K562 (cell line): ENCODE measurements around the gene ZRANB1. TPM values are rescaled to one million over a fixed set of nuclear protein-coding genes. Genes with fewer than 3 reads are reported as not detected.

Experiments used
- ATAC-seq: fragments of 200-7000 bp; cut with Tn5 transposase; 3 replicates; pipeline ENCODE4 v1.9.1; 2020; ENCODE audit warnings: moderate library complexity
- BruUV-seq: library from RNA; stranded (reverse); fragments of 400-500 nt; replicated peaks from 2 replicates; lab custom pipeline; 2021; lab: Mats Ljungman, UMichigan
- CTCF ChIA-PET: fragments of 300-600 bp; formaldehyde crosslinking; extraction: SDS; loops from one replicate; lab custom pipeline; 2021; ENCODE audit warnings: low intra/inter-chr PET ratio; lab: Yijun Ruan, JAX
- POLR2A ChIA-PET: fragments of 300-600, 350-650 bp; sonication (Branson Sonifier 250); formaldehyde crosslinking; extraction: SDS; loops from one replicate; lab custom pipeline; 2021; ENCODE audit warnings: antibody characterized with exemption, inconsistent platforms; lab: Yijun Ruan, JAX
- DNase-seq, 4 experiments: peaks; one replicate each; pipeline versions ENCODE4 v3.0.0 to v3.0.0-alpha.2; 2011 to 2018; ENCODE audit warnings: low spot score in 3 of 4, mixed read lengths in 3 of 4; ENCODE audit errors: extremely low read depth in 1 of 4
- FAIRE-seq: peaks from 2 replicates; lab custom pipeline; 2011; peaks lifted over from hg19 to GRCh38; lab: Jason Lieb, UNC
- H2AFZ ChIP-seq: 2 replicates; pipeline ENCODE4 v1.6.0; 2011; ENCODE audit warnings: low read depth, low read length, control low read depth, inconsistent platforms
- H3K27ac ChIP-seq: fragments of 200-600 bp; 3 replicates; pipeline ENCODE4 v1.8.0; 2011; ENCODE audit warnings: low read depth, mild to moderate bottlenecking, control low read depth, inconsistent platforms, low read length, moderate library complexity, mixed read lengths; ENCODE audit errors: extremely low read depth
- H3K27me3 ChIP-seq, 2 experiments: fragments of 300-600 bp in 1 of 2; 2 replicates in 1 of 2; 3 replicates in 1 of 2; pipeline versions ENCODE4 v1.6.0 to v1.8.0; 2011; ENCODE audit warnings: inconsistent platforms in 2 of 2, low read length in 2 of 2, mild to moderate bottlenecking in 1 of 2, mixed read lengths in 1 of 2, moderate library complexity in 1 of 2; ENCODE audit not compliant: control insufficient read depth in 2 of 2, insufficient read depth in 2 of 2
- H3K36me3 ChIP-seq: fragments of 300-600 bp; 3 replicates; pipeline ENCODE4 v1.8.0; 2011; ENCODE audit warnings: mild to moderate bottlenecking, low read length, inconsistent platforms; ENCODE audit not compliant: control insufficient read depth, insufficient read depth
- H3K4me1 ChIP-seq, 2 experiments: fragments of 200-600 bp in 1 of 2; replicated peaks in 1 of 2; 2 replicates in 1 of 2; 3 replicates in 1 of 2; pipeline versions ENCODE4 v1.5.1 to v1.8.0; 2011; ENCODE audit warnings: inconsistent platforms in 2 of 2, low read length in 2 of 2, mild to moderate bottlenecking in 1 of 2, mixed read lengths in 1 of 2, moderate library complexity in 1 of 2; ENCODE audit not compliant: control insufficient read depth in 2 of 2, insufficient read depth in 2 of 2
- H3K4me2 ChIP-seq: 2 replicates; pipeline ENCODE4 v1.6.1; 2011; ENCODE audit warnings: low read length, control low read depth, inconsistent platforms, mixed read lengths; ENCODE audit not compliant: insufficient read depth
- H3K4me3 ChIP-seq: fragments of 200-600 bp; sonication (generic), shearing (Covaris generic); 2 replicates; pipeline ENCODE4 v1.5.1; 2016; ENCODE audit warnings: control low read depth, inconsistent platforms
- H3K79me2 ChIP-seq: fragments of 200-600 bp; 3 replicates; pipeline ENCODE4 v1.8.0; 2011; ENCODE audit warnings: low read length, inconsistent platforms; ENCODE audit not compliant: control insufficient read depth, insufficient read depth
- H3K9ac ChIP-seq, 2 experiments: 2 replicates each; pipeline versions ENCODE4 v1.6.0 to v1.6.1; 2011; ENCODE audit warnings: low read depth in 2 of 2, low read length in 2 of 2, control low read depth in 1 of 2, inconsistent platforms in 1 of 2, mild to moderate bottlenecking in 1 of 2, mixed read lengths in 1 of 2; ENCODE audit not compliant: insufficient read depth in 1 of 2
- H3K9me1 ChIP-seq: one replicate; pipeline ENCODE4 v1.6.0; 2011; ENCODE audit warnings: inconsistent platforms, mild to moderate bottlenecking, low read length, moderate library complexity; ENCODE audit not compliant: control insufficient read depth, insufficient read depth
- H3K9me3 ChIP-seq: replicated peaks from 2 replicates; pipeline ENCODE4 v1.5.1; 2011; ENCODE audit warnings: low read depth, low read length, inconsistent platforms; ENCODE audit not compliant: control insufficient read depth, insufficient read depth
- H4K20me1 ChIP-seq: replicated peaks from 2 replicates; pipeline ENCODE4 v1.6.1; 2011; ENCODE audit warnings: low read length, inconsistent platforms, mixed read lengths; ENCODE audit not compliant: control insufficient read depth, insufficient read depth
- CBFA2T3 ChIP-seq: fragments of 450-650 bp; IDR thresholded peaks from 2 replicates; pipeline ENCODE4 v1.6.1; 2017
- CBX2 ChIP-seq: fragments of 200-600 bp; sonication (generic); IDR thresholded peaks from one replicate; pipeline ENCODE4 v1.6.1; 2012; ENCODE audit warnings: mild to moderate bottlenecking, low read length, inconsistent platforms; ENCODE audit not compliant: insufficient read depth, poor library complexity, severe bottlenecking
- CHD4 ChIP-seq: fragments of 200-600 bp; sonication (generic); IDR thresholded peaks from 3 replicates; pipeline ENCODE4 v1.6.1; 2012; ENCODE audit warnings: low read depth, mild to moderate bottlenecking, mixed read lengths, low read length, inconsistent platforms; ENCODE audit not compliant: insufficient read depth, insufficient replicate concordance, poor library complexity, severe bottlenecking
- CREB3 ChIP-seq: fragments of 450-650 bp; conservative IDR thresholded peaks from 2 replicates; pipeline ENCODE4 v1.6.1; 2016; ENCODE audit warnings: missing genetic modification characterization, low read depth, mild to moderate bottlenecking, missing compliant biosample characterization, moderate library complexity
- HIVEP1 ChIP-seq: fragments of 250-450 bp; sonication (Bioruptor Pico); IDR thresholded peaks from 2 replicates; pipeline ENCODE4 v1.4.0; 2020; ENCODE audit warnings: mild to moderate bottlenecking
- HNRNPLL ChIP-seq: fragments of 200-400 bp; formaldehyde crosslinking; IDR thresholded peaks from 2 replicates; pipeline ENCODE4 v1.6.1; 2017; ENCODE audit warnings: low read length, low read depth, mild to moderate bottlenecking; ENCODE audit not compliant: poor library complexity, severe bottlenecking
- NEUROD1 ChIP-seq: fragments of 150-350 bp; IDR thresholded peaks from 2 replicates; pipeline ENCODE4 v1.6.1; 2014; ENCODE audit warnings: borderline replicate concordance, low read length, low read depth; ENCODE audit not compliant: partially characterized antibody
- RBM15 ChIP-seq: fragments of 200-400 bp; formaldehyde crosslinking; IDR thresholded peaks from 2 replicates; pipeline ENCODE4 v1.6.1; 2018; ENCODE audit warnings: mild to moderate bottlenecking, low read length, moderate library complexity; ENCODE audit not compliant: insufficient read depth
- SRSF7 ChIP-seq: fragments of 200-400 bp; formaldehyde crosslinking; optimal IDR thresholded peaks from 2 replicates; pipeline ENCODE3; 2017; ENCODE audit warnings: mild to moderate bottlenecking, low read depth, low read length
- TEAD4 ChIP-seq, 2 experiments: sonication (generic) in 1 of 2; formaldehyde crosslinking in 1 of 2; IDR thresholded peaks; 2 replicates each; pipeline versions ENCODE4 v1.6.1 to v1.8.0; 2012 to 2022; ENCODE audit warnings: borderline replicate concordance in 1 of 2, inconsistent platforms in 1 of 2, low read length in 1 of 2, mild to moderate bottlenecking in 1 of 2, missing genetic modification reagents in 1 of 2
- ZNF121 ChIP-seq: sonication (generic); formaldehyde crosslinking; conservative IDR thresholded peaks from 2 replicates; pipeline ENCODE4 v1.8.0; 2022; ENCODE audit warnings: missing genetic modification reagents
- ZNF668 ChIP-seq: fragments of 250-450 bp; sonication (Bioruptor Pico); IDR thresholded peaks from 2 replicates; pipeline ENCODE4 v1.8.0; 2022; ENCODE audit warnings: mild to moderate bottlenecking, inconsistent platforms
- WGBS: fragments of 100-300 bp; shearing (Covaris generic); methylation state at CpG from one replicate; pipeline ENCODE4 v1.1.6; 2016; ENCODE audit warnings: low coverage, mixed read lengths; ENCODE audit not compliant: insufficient coverage; ENCODE audit errors: missing lambda C conversion rate; 5-methylcytosine and 5-hydroxymethylcytosine counted together
- in situ Hi-C: fragments of 300-500 bp; cut with MboI; formaldehyde crosslinking; loops from 4 replicates; pipeline ENCODE4 v1.15.0; 2018; ENCODE audit warnings: inconsistent platforms, mixed read lengths
- intact Hi-C: fragments of 100-400 bp; cut with micrococcal nuclease; formaldehyde crosslinking; loops from 2 replicates; pipeline ENCODE4 v1.14.2; 2022
- polyA plus RNA-seq, 8 experiments: library from polyadenylated mRNA; depleted of rRNA in 4 of 8; stranded (reverse) in 5 of 8; unstranded in 3 of 8; fragments of >200 nt; fragmentation: Nextera tagmentation in 2 of 8; fragmentation: Illumina TruSeq in 1 of 8; extraction: Ambion mirVana in 2 of 8; extraction: Trizol in 1 of 8; gene quantifications; 2 replicates each; pipeline versions ENCODE4 v1.2.1 to v1.2.3, GENCODE V29; 2011 to 2014; ENCODE audit warnings: inconsistent platforms in 1 of 8, missing spikeins in 1 of 8
- total RNA-seq, 7 experiments: library from RNA; depleted of rRNA in 6 of 7; stranded (reverse); fragments of >200 nt in 6 of 7; fragmentation: Illumina TruSeq in 2 of 7; extraction: Trizol in 2 of 7; gene quantifications; 2 replicates each; pipeline versions ENCODE4 v1.2.1 to v1.2.3, GENCODE V29; 2011 to 2021; ENCODE audit warnings: low replicate concordance in 1 of 7

The ZRANB1 gene
- total and polyA plus RNA-seq, 9 of the 15 experiments (the other 6 are each of a cell fraction or from before 2014, with no cell fraction given), result 0.07 to 1.1 (median 0.64) TPM

GRCh38 chr10:125027871-125028869 is 86.2 kb downstream of the ZRANB1 start:
- Histone ChIP-seq H3K9me1 (no peaks in the 10 kb centered on the region), H4K20me1 (no peaks in the 10 kb centered on the region), H3K4me2 (no peak overlapping the region), H3K9ac (no peak overlapping the region), H3K4me3 (no peak overlapping the region), H3K36me3 (no peaks in the 10 kb centered on the region), H3K4me1 (no peaks in the 10 kb centered on the region), H3K27me3 (no peaks in the 10 kb centered on the region), H3K79me2 (no peaks in the 10 kb centered on the region), H3K9me3 (no peaks in the 10 kb centered on the region), H2AFZ (no peak overlapping the region), H3K27ac (no peak overlapping the region)
- ChIA-PET POLR2A (no interaction called here), CTCF (no interaction called here)
- ATAC-seq (no peak), FAIRE-seq (no peak), DNase-seq (no peak)
- WGBS, result no CpG with 5 or more reads among the region's 17 CpGs
- intact Hi-C loops (no loop called here), in situ Hi-C loops (loop anchor here (25.0 kb wide), 1 partner anchor 766 kb away; no protein-coding TSS in a partner anchor)
- BruUV-seq, result no TSS peak
- TF ChIP-seq ZNF668, result no peak
- TF ChIP-seq NEUROD1, result no peak
- TF ChIP-seq SRSF7, result no peak
- no peak for TF ChIP-seq TEAD4 (IDR thresholded peaks at IDR 0.05; ENCODE audit: low read length)
- no peak for TF ChIP-seq TEAD4 (CRISPR knock-in tag; IDR thresholded peaks at IDR 0.05; ENCODE audit: borderline replicate concordance)
- no peak for TF ChIP-seq HNRNPLL
- TF ChIP-seq CBX2, result no peak
- TF ChIP-seq CREB3, result no peak
- TF ChIP-seq ZNF121 (CRISPR knock-in tag), result no peak
- no peak for TF ChIP-seq RBM15
- TF ChIP-seq HIVEP1 (CRISPR knock-in tag), result no peak
- TF ChIP-seq CHD4, result no peak
- TF ChIP-seq CBFA2T3, result no peak
- TF ChIP-seq, all 486 proteins: peak for 0
